ENCODE measurements around the gene FRRS1. TPM values are rescaled to one million over a fixed set of nuclear protein-coding genes. Genes with fewer than 3 reads are reported as not detected.
"Not testable (repeated sequence)": the region's sequence is repeated elsewhere in the genome, so short reads cannot be mapped to it uniquely, and the experiment has no call there.

FRRS1 gene
- total RNA-seq, 1 donor from 2014 or later = 1.2 TPM

DNA sequence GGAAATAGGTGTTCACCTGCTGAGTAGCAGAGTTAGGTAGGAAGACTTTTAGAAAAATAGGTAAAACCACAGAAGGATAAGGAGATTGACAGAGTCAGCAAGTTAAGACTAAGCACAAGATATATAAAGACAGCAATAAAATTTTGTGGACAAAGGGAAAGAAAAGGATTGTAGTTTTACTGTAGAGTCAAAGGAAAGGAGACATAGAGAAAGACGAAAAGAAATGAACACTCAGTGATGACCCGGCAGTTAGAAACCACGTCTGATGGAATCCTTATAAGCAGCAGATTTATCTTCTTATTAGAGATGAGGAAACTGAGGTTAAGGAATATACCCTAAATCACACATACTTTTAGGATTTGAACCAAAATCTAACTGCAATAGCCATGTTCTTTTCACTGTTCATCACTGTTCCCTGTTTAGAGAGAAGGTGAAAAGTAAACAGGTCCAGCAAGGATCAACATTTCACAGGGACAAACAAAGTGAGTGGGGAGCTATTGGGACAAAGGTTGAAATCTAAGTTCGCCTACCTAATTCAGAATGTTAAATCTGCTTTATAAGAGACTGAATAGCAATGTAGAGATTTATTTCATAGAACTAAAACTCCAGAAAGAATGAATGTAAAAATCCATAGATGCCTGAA, 6.8 kb downstream of the FRRS1 start:
- H3K9me3 Mint-ChIP-seq = no peaks in the 10 kb centered on the region
- H3K27ac Mint-ChIP-seq = no peak overlapping the region
- no peak for DNase-seq (ENCODE audit: low spot score)
- no peaks in the 10 kb centered on the region for H3K36me3 Mint-ChIP-seq (ENCODE audit: low read depth)
- no peak overlapping the region for H3K4me3 Mint-ChIP-seq (ENCODE audit: low read depth)
- intact Hi-C loops (cut with micrococcal nuclease) = no loop called here
- H3K27me3 Mint-ChIP-seq (ENCODE audit: low read depth) = peaks cover 22% of the 10 kb centered on the region
- peaks cover 14% of the 10 kb centered on the region for H3K4me1 Mint-ChIP-seq (ENCODE audit: low read depth)

DNA sequence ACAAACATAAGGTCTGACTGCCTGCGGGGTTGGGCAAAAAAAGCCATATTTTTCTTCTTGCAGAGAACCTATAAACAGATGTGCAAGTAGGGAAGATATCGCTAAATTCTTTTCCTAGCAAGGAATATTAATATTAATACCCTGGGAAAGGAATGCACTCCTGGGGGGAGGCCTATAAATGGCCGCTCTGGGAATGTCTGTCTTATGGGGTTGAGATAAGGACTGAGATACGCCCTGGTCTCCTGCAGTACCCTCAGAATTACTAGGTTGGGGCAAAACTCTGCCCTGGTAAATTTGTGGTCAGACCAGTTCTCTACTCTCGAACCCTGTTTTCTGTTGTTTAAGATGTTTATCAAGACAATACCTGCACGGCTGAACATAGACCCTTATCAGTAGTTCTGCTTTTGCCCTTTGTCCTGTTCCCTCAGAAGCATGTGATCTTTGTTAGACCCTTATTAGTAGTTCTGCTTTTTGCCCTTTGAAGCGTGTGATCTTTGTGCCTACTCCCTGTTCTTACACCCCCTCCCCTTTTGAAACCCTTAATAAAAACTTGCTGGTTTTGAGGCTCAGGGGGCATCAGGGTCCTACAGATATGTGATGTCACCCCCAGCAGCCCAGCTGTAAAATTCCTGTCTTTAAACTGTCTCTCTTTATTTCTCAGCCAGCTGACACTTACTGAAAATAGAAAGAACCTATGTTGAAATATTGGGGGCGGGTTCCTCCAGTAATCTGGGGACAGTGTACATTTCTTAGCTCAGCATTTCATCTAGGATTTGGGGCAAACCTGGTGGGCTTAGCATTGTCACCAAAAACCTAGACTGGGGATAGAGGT, 7.5 kb downstream of the FRRS1 start:
- peaks cover 14% of the 10 kb centered on the region for H3K4me1 Mint-ChIP-seq (ENCODE audit: low read depth)
- H3K36me3 Mint-ChIP-seq (ENCODE audit: low read depth); H3K4me3 Mint-ChIP-seq (ENCODE audit: low read depth); H3K27ac Mint-ChIP-seq; H3K9me3 Mint-ChIP-seq; intact Hi-C loops (cut with micrococcal nuclease); DNase-seq (ENCODE audit: low spot score): not testable (repeated sequence)
- peaks cover 16% of the 10 kb centered on the region for H3K27me3 Mint-ChIP-seq (ENCODE audit: low read depth)

DNA sequence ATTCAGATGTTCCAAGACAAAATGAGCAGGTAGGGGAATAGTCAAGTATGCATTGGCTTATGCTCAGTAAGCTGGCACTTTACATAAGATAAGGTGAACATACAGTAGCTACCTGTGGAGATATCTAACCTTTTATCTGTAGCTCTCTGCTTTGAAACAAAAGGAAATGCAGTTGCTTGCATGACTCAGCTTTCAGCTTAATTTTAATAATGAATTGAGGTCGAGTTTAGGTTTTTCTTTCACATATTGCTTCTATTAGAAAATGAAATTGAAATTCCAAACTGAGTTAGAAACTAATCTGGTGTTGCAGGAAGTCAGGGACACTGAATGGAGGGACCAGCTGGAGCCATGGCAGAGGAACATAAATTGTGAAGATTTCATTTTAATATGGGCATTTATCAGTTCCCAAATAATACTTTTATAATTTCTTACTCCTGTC, 8.3 kb downstream of the FRRS1 start:
- H3K36me3 Mint-ChIP-seq (ENCODE audit: low read depth) = no peaks in the 10 kb centered on the region
- peaks cover 14% of the 10 kb centered on the region for H3K4me1 Mint-ChIP-seq (ENCODE audit: low read depth)
- H3K9me3 Mint-ChIP-seq = no peaks in the 10 kb centered on the region
- H3K4me3 Mint-ChIP-seq (ENCODE audit: low read depth) = no peak overlapping the region
- intact Hi-C loops (cut with micrococcal nuclease) = no loop called here
- no peak overlapping the region for H3K27ac Mint-ChIP-seq
- DNase-seq (ENCODE audit: low spot score) = no peak
- peaks cover 15% of the 10 kb centered on the region for H3K27me3 Mint-ChIP-seq (ENCODE audit: low read depth)

DNA sequence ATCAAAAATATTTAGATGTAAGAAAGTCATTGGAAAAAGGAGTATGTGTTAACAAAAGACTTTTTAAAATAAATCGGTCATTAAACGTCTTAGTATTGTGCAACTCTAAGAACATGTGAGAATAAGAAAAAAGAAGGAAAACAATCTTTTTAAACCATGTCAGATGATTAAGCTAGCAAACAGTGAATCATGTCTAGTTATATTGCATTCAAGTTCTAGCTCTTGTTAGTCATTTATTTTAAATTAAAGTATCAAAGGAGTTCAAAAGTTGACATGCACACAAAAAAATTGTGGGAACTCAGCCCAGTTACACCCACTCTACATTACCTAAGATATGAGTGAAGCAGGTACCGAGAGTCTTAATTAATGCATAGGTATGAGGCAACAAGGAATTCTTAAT, 9.8 kb downstream of the FRRS1 start:
- no peak for DNase-seq (ENCODE audit: low spot score)
- peaks cover 5% of the 10 kb centered on the region for H3K9me3 Mint-ChIP-seq
- peaks cover 3% of the 10 kb centered on the region for H3K36me3 Mint-ChIP-seq (ENCODE audit: low read depth)
- H3K27me3 Mint-ChIP-seq (ENCODE audit: low read depth) = peaks cover 8% of the 10 kb centered on the region
- H3K4me1 Mint-ChIP-seq (ENCODE audit: low read depth) = peaks cover 20% of the 10 kb centered on the region
- H3K4me3 Mint-ChIP-seq (ENCODE audit: low read depth) = no peak overlapping the region
- no peak overlapping the region for H3K27ac Mint-ChIP-seq
- intact Hi-C loops (cut with micrococcal nuclease) = no loop called here

DNA sequence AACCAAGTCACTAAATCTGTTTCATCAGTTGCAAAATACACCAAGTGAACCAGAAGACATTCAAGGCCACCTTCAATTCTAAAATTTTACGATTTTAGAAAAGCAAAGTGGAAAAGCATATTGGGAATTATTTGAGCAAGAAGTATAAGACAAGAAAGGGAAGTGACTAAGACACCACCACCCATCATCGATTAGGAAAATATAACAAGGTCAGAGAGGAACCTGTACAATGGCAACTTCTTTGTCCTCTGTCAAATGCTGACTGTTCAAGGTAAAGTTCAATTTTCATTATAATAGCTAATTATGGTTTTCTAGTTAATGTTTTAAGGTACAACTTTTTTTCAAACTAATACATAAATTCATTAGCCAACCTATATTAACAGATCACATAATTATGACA, 10.8 kb downstream of the FRRS1 start:
- intact Hi-C loops (cut with micrococcal nuclease) = no loop called here
- DNase-seq (ENCODE audit: low spot score) = no peak
- H3K27me3 Mint-ChIP-seq (ENCODE audit: low read depth) = peaks cover 5% of the 10 kb centered on the region
- H3K4me3 Mint-ChIP-seq (ENCODE audit: low read depth) = no peak overlapping the region
- H3K4me1 Mint-ChIP-seq (ENCODE audit: low read depth) = peaks cover 23% of the 10 kb centered on the region
- peaks cover 3% of the 10 kb centered on the region for H3K36me3 Mint-ChIP-seq (ENCODE audit: low read depth)
- H3K27ac Mint-ChIP-seq = no peak overlapping the region
- H3K9me3 Mint-ChIP-seq = peaks cover 5% of the 10 kb centered on the region

DNA sequence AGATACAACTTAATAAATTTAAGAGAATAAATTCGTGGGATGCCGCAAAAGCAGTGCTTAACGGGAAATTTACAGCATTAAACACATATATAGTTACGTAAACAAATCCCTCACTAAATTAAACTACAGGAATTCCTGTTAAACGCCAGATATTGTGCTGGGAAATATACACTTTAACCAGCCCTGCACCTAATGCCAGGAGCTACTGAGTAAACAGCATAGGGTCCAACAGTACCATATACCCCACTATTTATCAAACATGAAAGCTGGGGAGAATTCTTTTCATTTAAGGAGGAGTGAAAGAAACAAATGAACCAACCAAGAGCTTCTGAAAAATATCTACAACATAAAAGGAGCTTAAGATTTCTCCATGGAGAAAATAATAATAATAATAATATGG, 11.7 kb downstream of the FRRS1 start:
- DNase-seq (ENCODE audit: low spot score) = no peak
- H3K36me3 Mint-ChIP-seq (ENCODE audit: low read depth) = peaks cover 3% of the 10 kb centered on the region
- intact Hi-C loops (cut with micrococcal nuclease) = loop anchor here (5.0 kb wide), 1 partner anchor 33 kb away; no protein-coding TSS in a partner anchor
- H3K4me1 Mint-ChIP-seq (ENCODE audit: low read depth) = peaks cover 29% of the 10 kb centered on the region
- peaks cover 5% of the 10 kb centered on the region for H3K27me3 Mint-ChIP-seq (ENCODE audit: low read depth)
- H3K4me3 Mint-ChIP-seq (ENCODE audit: low read depth) = no peak overlapping the region
- H3K9me3 Mint-ChIP-seq = peaks cover 5% of the 10 kb centered on the region
- no peak overlapping the region for H3K27ac Mint-ChIP-seq

DNA sequence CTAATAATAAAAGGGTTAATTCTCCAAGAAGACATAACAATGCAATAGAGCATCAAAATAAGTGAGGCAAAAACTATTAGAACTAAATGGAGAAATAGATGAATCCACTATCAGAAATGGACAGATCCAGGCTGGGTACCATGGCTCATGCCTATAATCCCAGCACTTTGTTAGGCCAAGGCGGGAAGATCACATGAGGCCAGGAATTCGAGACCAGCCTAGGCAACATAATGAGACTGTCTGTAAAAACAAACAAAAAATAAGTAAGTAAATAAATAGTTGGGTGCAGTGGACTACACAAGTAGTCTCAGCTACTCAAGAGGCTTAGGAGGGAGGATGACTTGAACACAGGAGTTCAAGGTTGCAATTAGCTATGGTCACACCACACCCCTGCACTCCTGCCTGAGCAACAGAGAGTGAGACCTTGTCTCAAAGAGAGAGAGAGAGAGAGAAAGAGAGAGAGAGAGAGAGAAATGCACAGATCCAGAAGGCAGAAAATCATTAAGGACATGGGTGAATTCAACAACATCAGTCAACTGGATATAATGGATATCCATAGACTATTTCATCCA, 12.3 kb downstream of the FRRS1 start:
- intact Hi-C loops (cut with micrococcal nuclease) = loop anchor here (5.0 kb wide), 1 partner anchor 33 kb away; no protein-coding TSS in a partner anchor
- H3K4me1 Mint-ChIP-seq (ENCODE audit: low read depth) = peaks cover 30% of the 10 kb centered on the region
- peaks cover 5% of the 10 kb centered on the region for H3K9me3 Mint-ChIP-seq
- no peak for DNase-seq (ENCODE audit: low spot score)
- no peaks in the 10 kb centered on the region for H3K27me3 Mint-ChIP-seq (ENCODE audit: low read depth)
- H3K4me3 Mint-ChIP-seq (ENCODE audit: low read depth) = no peak overlapping the region
- H3K36me3 Mint-ChIP-seq (ENCODE audit: low read depth) = peaks cover 3% of the 10 kb centered on the region
- no peak overlapping the region for H3K27ac Mint-ChIP-seq

DNA sequence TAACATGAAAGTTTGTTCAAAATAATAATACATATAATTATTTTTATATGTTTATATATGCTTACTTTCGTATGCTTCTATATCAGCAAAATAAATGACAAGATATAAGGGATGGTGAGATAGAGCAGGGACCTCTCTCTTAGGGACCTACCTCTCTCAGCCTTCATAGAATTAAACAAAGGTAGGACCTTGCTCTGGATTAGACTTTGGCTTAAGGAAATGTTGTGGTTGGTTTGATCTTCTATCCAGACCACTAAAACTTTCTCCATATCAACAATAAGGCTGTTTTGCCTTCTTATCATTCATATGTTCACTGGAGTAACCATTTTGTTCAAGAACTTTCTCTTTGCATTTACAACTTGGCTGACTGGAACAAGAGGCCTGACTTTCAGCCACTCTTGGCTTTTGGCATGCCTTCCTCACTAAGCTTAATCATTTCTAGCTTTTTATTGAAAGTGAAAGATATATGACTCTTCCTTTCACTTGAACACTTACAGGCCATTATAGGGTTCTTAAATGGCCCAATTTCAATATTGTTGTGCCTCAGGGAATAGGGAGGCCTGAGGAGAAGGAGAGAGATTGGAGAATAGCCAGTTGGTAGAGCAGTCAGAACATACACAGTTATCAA, 14.4 kb downstream of the FRRS1 start:
- Mint-ChIP-seq H3K27me3 (ENCODE audit: low read depth) (no peaks in the 10 kb centered on the region), H3K4me3 (ENCODE audit: low read depth) (no peak overlapping the region), H3K4me1 (ENCODE audit: low read depth) (peaks cover 19% of the 10 kb centered on the region), H3K9me3 (peaks cover 5% of the 10 kb centered on the region), H3K27ac (no peak overlapping the region), H3K36me3 (ENCODE audit: low read depth) (peaks cover 3% of the 10 kb centered on the region)
- DNase-seq (ENCODE audit: low spot score) = no peak
- intact Hi-C loops (cut with micrococcal nuclease) = loop anchor here (5.0 kb wide), 1 partner anchor 35 kb away; no protein-coding TSS in a partner anchor

DNA sequence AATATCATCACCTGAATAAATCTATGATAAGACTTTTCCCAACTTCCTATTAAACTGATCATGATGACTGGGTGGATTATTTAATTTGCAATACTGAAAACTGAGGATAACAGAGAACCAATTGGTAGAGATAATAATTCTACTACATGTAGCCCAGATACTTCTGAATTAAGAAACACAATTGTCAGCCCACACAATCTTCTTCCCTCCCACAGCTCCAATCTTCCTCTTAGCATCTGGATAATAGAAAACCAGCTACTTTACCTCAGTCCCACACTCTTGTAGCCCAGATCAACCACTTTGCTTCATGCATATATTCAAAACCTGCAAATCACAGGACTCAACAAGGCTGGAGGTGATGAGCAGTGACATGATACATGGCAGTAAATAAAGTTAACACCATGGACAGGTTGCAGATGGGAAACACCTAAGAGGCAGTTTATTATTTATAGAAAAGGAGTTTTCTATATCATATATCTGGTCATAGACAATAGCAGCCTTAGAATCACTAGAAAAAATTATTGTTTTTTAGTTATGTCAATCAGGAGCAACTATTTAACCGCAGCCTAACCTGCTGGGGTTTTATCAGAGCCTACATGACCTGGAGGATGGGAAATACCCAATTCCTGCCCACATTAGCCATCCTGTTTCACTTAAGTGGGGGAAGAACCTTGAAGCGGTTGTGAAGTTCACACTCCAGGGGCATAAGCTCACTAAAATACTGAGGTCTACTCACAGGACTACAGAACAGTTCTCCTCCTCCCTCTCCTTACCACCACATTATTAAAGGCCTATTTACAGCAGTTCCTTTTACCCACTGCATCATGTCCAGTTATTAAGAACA, 16.7 kb downstream of the FRRS1 start:
- Mint-ChIP-seq H3K27ac (no peak overlapping the region), H3K4me3 (ENCODE audit: low read depth) (no peak overlapping the region), H3K4me1 (ENCODE audit: low read depth) (peaks cover 19% of the 10 kb centered on the region), H3K27me3 (ENCODE audit: low read depth) (no peaks in the 10 kb centered on the region), H3K9me3 (peaks cover 5% of the 10 kb centered on the region), H3K36me3 (ENCODE audit: low read depth) (peaks cover 3% of the 10 kb centered on the region)
- no peak for DNase-seq (ENCODE audit: low spot score)
- intact Hi-C loops (cut with micrococcal nuclease) = loop anchor here (5.0 kb wide), 1 partner anchor 38 kb away; no protein-coding TSS in a partner anchor

DNA sequence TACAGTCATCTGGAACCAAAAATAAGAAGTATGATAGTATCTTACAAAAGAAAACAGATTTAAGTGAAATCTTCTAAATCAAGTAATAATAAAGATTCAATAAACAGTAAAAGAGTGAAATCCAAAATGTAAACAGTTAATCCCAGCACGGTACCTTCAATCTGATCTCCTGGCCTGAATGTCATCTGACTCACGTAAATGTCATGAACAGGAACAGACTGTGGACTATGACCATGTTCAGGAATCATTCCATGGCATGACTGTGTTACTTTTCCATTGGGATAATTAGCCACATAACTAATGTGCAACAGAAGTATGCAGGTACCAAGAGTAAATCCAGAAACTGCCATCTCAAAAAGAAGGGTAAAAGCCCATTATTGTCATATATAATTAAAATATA, 18.0 kb downstream of the FRRS1 start:
- no peak overlapping the region for H3K27ac Mint-ChIP-seq
- H3K36me3 Mint-ChIP-seq (ENCODE audit: low read depth) = peaks cover 3% of the 10 kb centered on the region
- no peaks in the 10 kb centered on the region for H3K27me3 Mint-ChIP-seq (ENCODE audit: low read depth)
- DNase-seq (ENCODE audit: low spot score) = no peak
- no peak overlapping the region for H3K4me3 Mint-ChIP-seq (ENCODE audit: low read depth)
- H3K9me3 Mint-ChIP-seq = peaks cover 5% of the 10 kb centered on the region
- intact Hi-C loops (cut with micrococcal nuclease) = no loop called here
- H3K4me1 Mint-ChIP-seq (ENCODE audit: low read depth) = peaks cover 19% of the 10 kb centered on the region

DNA sequence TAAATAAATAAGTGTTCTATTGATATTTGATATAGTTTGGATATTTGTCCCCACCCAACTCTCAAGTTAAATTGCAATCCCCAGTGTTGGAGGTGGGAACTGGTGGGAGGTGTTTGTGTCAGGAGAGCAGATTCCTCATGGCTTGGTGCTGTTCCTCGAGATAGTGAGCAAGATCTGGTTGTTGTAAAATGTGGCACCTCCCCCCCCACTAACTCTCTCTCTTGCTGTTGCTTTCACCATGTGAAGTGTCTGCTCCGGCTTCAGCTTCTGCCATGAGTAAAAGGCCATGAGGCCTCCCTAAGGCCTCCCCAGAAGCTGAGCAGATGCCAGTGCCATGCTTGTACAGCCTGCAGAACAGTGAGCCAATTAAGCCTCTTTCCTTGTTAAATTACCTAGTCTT, 20.8 kb downstream of the FRRS1 start:
- DNase-seq (ENCODE audit: low spot score) = no peak
- Mint-ChIP-seq H3K9me3 (no peaks in the 10 kb centered on the region), H3K36me3 (ENCODE audit: low read depth) (no peaks in the 10 kb centered on the region), H3K27me3 (ENCODE audit: low read depth) (no peaks in the 10 kb centered on the region), H3K27ac (no peak overlapping the region), H3K4me1 (ENCODE audit: low read depth) (peaks cover 10% of the 10 kb centered on the region), H3K4me3 (ENCODE audit: low read depth) (no peak overlapping the region)
- intact Hi-C loops (cut with micrococcal nuclease) = no loop called here

DNA sequence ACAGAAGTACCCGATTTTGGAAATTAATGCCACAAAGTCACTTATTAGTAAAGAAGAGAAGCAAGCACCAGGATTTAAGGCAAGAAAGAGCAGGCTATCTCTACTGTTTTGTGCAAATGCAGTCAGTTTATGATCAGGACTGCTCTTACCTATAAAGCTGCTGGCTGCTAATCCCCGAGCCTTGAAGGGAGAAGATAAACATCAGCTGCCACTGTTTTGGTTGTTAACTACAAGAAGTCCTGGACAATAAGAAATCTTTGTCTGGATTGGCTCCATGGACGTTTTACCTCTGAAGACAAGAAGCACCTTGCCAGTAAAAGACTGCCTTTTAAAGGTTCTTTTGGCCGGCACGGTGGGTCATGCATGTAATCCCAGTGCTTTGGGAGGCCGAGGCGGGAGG, 21.4 kb downstream of the FRRS1 start:
- intact Hi-C loops (cut with micrococcal nuclease) = no loop called here
- no peaks in the 10 kb centered on the region for H3K27me3 Mint-ChIP-seq (ENCODE audit: low read depth)
- DNase-seq (ENCODE audit: low spot score) = no peak
- H3K36me3 Mint-ChIP-seq (ENCODE audit: low read depth) = no peaks in the 10 kb centered on the region
- H3K9me3 Mint-ChIP-seq = no peaks in the 10 kb centered on the region
- H3K4me1 Mint-ChIP-seq (ENCODE audit: low read depth) = peaks cover 5% of the 10 kb centered on the region
- H3K4me3 Mint-ChIP-seq (ENCODE audit: low read depth) = no peak overlapping the region
- no peak overlapping the region for H3K27ac Mint-ChIP-seq

All from activated T-helper 2 cell treated with anti-CD3 and anti-CD28 coated beads, Interferon-gamma antibody, Interleukin-2, Interleukin-4, amounts not matched to agents 10 μg/mL and 5 μg/mL and 100 μg/mL, durations not matched to agents 14 hours and 24 hours and 36 hours (primary cell).